Measurements from ENCODE around the gene IL1B. TPM values are rescaled to one million over a fixed set of nuclear protein-coding genes. Genes with fewer than 3 reads are reported as not detected.
"Not testable (repeated sequence)": the region's sequence is repeated elsewhere in the genome, so short reads cannot be mapped to it uniquely, and the experiment has no call there.

Gene IL1B
- total RNA-seq, 1 donor from 2014 or later = 8.2 TPM

- DNase-seq (ENCODE audit: low spot score) = no peak
Measured at GRCh38 chr2:112850588-112850987, 14.0 kb upstream of the IL1B start.

- DNase-seq (ENCODE audit: low spot score) = no peak
Measured at GRCh38 chr2:112849956-112850355, 13.4 kb upstream of the IL1B start.

GRCh38 chr2:112848833-112849232 lies 12.3 kb upstream of the IL1B start:
- DNase-seq (ENCODE audit: low spot score) = no peak

GRCh38 chr2:112846031-112846430 lies 9.5 kb upstream of the IL1B start:
- DNase-seq (ENCODE audit: low spot score) = no peak

- DNase-seq (ENCODE audit: low spot score) = no peak
Measured at GRCh38 chr2:112843836-112844235, 7.3 kb upstream of the IL1B start.

GRCh38 chr2:112843288-112843687 lies 6.7 kb upstream of the IL1B start:
- no peak for DNase-seq (ENCODE audit: low spot score)

GRCh38 chr2:112841295-112842044 lies 4.9 kb upstream of the IL1B start:
- no peak for DNase-seq (ENCODE audit: low spot score)

- no peak for DNase-seq (ENCODE audit: low spot score)
Measured at GRCh38 chr2:112840068-112840445, 3.5 kb upstream of the IL1B start.

- DNase-seq (ENCODE audit: low spot score) = no peak
Measured at GRCh38 chr2:112839407-112840067, 3.0 kb upstream of the IL1B start.

- no peak for DNase-seq (ENCODE audit: low spot score)
Measured at GRCh38 chr2:112836163-112836560, 417 bp downstream of the IL1B start.

- DNase-seq (ENCODE audit: low spot score) = no peak
Measured at GRCh38 chr2:112835536-112836162, 930 bp downstream of the IL1B start.

- DNase-seq (ENCODE audit: low spot score) = no peak
Measured at GRCh38 chr2:112835061-112835501, 1.5 kb downstream of the IL1B start.

- DNase-seq (ENCODE audit: low spot score) = no peak
Measured at GRCh38 chr2:112834396-112835037, 2.1 kb downstream of the IL1B start.

- DNase-seq (ENCODE audit: low spot score) = no peak
Measured at GRCh38 chr2:112833976-112834375, 2.6 kb downstream of the IL1B start.

- DNase-seq (ENCODE audit: low spot score) = not testable (repeated sequence)
Measured at GRCh38 chr2:112833639-112833931, 3.0 kb downstream of the IL1B start.

GRCh38 chr2:112832841-112833638 lies 3.5 kb downstream of the IL1B start:
- no peak for DNase-seq (ENCODE audit: low spot score)

- no peak for DNase-seq (ENCODE audit: low spot score)
Measured at GRCh38 chr2:112831946-112832840, 4.4 kb downstream of the IL1B start.

- DNase-seq (ENCODE audit: low spot score) = no peak
Measured at GRCh38 chr2:112831513-112831845, 5.1 kb downstream of the IL1B start.

GRCh38 chr2:112830682-112831512 lies 5.7 kb downstream of the IL1B start:
- DNase-seq (ENCODE audit: low spot score) = no peak

All from mesenteric fat pad (tissue), 1 donor.